HG03432 (cell line): ENCODE results near the gene CCNA2.

Experiments used
- ATAC-seq: cut with Tn5 transposase; IDR thresholded peaks from one replicate; pipeline ENCODE4 v1.9.1; 2021; ENCODE audit warnings: mild to moderate bottlenecking, moderate library complexity; ENCODE audit not compliant: unreplicated experiment

The CCNA2 gene

DNA sequence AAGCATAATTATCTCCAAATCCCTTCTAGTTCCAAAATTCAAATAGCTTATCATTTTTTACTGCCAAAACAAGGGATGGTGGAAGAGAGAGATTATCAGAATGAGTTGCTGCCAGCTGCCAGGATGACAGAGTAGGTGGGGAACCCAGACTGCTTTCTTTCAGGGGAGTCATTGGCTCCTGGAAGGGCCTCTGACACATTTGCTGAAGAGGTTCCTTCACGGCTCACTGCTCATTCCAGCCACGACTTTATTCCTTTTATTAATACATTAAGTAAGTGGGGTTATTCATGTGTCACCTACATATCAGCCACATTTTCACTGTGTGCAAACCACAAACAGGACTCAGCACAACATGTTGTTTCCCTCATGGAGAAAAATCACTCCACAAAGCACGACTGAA lies 46.1 kb downstream of the CCNA2 start:
- peak; percentile 71 for ATAC-seq

GRCh38 chr4:121776610-121777401 lies 46.9 kb downstream of the CCNA2 start:
- ATAC-seq, result no peak

DNA sequence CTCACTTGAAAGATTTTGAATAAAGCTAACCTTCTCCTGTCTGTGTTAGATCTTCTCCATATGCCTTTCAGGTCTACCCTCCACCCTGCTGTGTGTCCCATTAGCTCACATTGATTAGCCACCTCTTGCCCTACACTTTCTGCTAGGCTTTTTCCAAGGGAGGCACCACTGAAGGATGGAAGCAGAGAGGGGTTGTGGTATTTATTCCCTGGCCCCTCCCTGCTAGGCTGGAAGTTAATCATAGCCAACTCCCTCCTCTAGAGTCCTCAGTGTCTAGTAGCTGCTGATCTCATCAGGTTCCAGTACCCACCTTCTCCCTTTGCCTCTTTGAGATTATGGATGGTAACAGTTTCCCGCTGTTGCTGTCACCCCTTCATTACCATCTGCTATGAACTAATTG lies 49.8 kb downstream of the CCNA2 start:
- no peak for ATAC-seq

GRCh38 chr4:121771869-121772268 lies 51.8 kb downstream of the CCNA2 start:
- no peak for ATAC-seq

DNA sequence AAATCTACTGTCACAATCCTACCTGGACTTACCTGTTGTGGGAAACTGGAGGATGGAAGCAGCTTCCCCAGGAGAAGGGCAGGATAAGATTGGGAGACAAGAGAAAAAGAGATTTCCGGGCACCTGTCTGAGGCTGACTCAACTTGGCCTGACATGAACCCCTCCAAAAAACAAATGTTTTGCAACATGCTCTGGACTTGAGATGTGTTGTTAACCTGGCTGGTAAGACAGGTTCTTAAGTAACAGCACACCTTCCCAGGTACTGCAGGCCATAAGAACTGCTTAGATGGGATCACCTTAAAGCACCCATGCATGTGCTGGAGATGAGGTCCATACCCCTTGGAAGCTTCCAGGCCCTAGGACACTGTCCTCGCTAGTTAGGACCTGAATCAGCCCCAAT lies 54.3 kb downstream of the CCNA2 start:
- no peak for ATAC-seq

DNA sequence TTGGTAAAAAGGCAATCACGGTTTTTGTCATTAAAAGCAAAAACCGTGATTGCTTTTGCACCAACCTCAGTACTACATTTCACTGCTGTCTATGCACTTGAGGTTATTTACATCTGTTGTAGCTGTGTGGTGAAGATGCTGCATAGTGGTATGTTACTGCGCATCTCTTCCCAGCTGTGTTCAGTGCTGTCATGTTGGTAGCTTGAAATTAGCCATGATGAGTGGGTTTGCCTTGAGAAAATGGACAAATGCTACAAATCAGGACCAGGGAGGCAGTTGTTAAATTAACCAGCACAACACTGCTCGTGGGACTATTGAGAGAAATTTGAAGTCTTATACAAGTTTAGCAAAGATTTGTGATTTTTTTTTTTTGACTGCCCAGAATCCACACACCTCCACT lies 56.5 kb downstream of the CCNA2 start:
- ATAC-seq, result no peak
